Measurements from ENCODE around the gene WIPI1. TPM values are rescaled to one million over a fixed set of nuclear protein-coding genes. Genes with fewer than 3 reads are reported as not detected.

The WIPI1 gene
- total and polyA plus RNA-seq, 2 of the 13 experiments (the other 11 are each of a cell fraction or from before 2014, with no cell fraction given), result 29.4 to 141 TPM

DNA sequence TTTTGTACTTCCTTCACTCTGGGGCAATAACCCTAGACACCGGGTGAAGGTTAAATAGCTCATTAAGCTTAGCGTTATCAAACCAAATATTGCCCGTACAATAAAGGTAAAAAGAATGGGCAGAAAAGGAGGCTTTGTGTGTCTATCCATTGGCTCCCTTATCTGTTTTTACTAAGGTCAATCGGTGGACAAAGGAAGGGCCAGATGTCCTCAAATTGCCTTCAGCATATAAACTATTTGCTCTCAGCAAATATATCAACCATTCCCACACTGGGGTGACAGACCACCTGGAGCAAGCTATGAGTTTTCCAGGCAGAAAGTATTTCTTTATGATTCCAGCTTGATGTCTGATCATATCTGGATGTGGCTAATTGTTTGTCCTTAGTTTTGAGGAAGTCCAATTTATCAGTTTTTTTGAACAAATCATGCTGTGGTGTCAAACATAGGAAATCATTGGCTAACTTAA is 25.3 kb upstream of the WIPI1 start (continued):
- TF ChIP-seq TAF1 (CRISPR knock-in tag; IDR thresholded peaks at IDR 0.05) (no peak), U2AF2 (IDR thresholded peaks at IDR 0.05; ENCODE audit: low read depth, low read length) (no peak), ZNF17 (CRISPR knock-in tag; IDR thresholded peaks at IDR 0.05) (no peak), ZNF451 (CRISPR knock-in tag; IDR thresholded peaks at IDR 0.05) (no peak), ZFP82 (CRISPR knock-in tag; IDR thresholded peaks at IDR 0.05; ENCODE audit: borderline replicate concordance) (no peak), ZBTB20 (CRISPR knock-in tag; IDR thresholded peaks at IDR 0.05; ENCODE audit: borderline replicate concordance, low read depth) (no peak), ZNF207 (IDR thresholded peaks at IDR 0.05; ENCODE audit: borderline replicate concordance) (no peak), ZFYVE20 (CRISPR knock-in tag; IDR thresholded peaks at IDR 0.05; ENCODE audit: borderline replicate concordance, low read depth) (no peak), JUND (CRISPR knock-in tag; IDR thresholded peaks at IDR 0.05) (no peak), EZH2 (conservative IDR thresholded peaks at IDR 0.05; ENCODE audit: low read depth, low read length) (no peak), GPN1 (CRISPR knock-in tag; IDR thresholded peaks at IDR 0.05; ENCODE audit: borderline replicate concordance) (no peak), JUN (CRISPR knock-in tag; IDR thresholded peaks at IDR 0.05) (no peak), ZNF121 (CRISPR knock-in tag; IDR thresholded peaks at IDR 0.05) (no peak), ZNF766 (CRISPR knock-in tag; IDR thresholded peaks at IDR 0.05; ENCODE audit: borderline replicate concordance) (no peak), ZSCAN12 (CRISPR knock-in tag; IDR thresholded peaks at IDR 0.05) (no peak), ATM (IDR thresholded peaks at IDR 0.05; ENCODE audit: borderline replicate concordance) (no peak), HOXA3 (CRISPR knock-in tag; IDR thresholded peaks at IDR 0.05) (no peak; the same call in 1 of the 2 replicates), SP140L (CRISPR knock-in tag; IDR thresholded peaks at IDR 0.05; ENCODE audit: borderline replicate concordance) (peak; percentile 69; the same call in 1 of the 2 replicates), PAWR (CRISPR knock-in tag; IDR thresholded peaks at IDR 0.05; ENCODE audit: borderline replicate concordance) (no peak), RNF2 (conservative IDR thresholded peaks at IDR 0.05; ENCODE audit: low read depth) (no peak), ZNF839 (CRISPR knock-in tag; IDR thresholded peaks at IDR 0.05; ENCODE audit: borderline replicate concordance) (no peak), ATF7-NPFF (CRISPR knock-in tag; IDR thresholded peaks at IDR 0.05; ENCODE audit: low read depth) (no peak), RAD21 (CRISPR knock-in tag; IDR thresholded peaks at IDR 0.05) (no peak), ZNF660 (CRISPR knock-in tag; IDR thresholded peaks at IDR 0.05; ENCODE audit: borderline replicate concordance, low read depth) (no peak)
- TF ChIP-seq, protein P1, sequence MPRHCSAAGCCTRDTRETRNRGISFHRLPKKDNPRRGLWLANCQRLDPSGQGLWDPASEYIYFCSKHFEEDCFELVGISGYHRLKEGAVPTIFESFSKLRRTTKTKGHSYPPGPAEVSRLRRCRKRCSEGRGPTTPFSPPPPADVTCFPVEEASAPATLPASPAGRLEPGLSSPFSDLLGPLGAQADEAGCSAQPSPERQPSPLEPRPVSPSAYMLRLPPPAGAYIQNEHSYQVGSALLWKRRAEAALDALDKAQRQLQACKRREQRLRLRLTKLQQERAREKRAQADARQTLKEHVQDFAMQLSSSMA (CRISPR knock-in tag; IDR thresholded peaks at IDR 0.05), result no peak
- TF ChIP-seq, protein P2, sequence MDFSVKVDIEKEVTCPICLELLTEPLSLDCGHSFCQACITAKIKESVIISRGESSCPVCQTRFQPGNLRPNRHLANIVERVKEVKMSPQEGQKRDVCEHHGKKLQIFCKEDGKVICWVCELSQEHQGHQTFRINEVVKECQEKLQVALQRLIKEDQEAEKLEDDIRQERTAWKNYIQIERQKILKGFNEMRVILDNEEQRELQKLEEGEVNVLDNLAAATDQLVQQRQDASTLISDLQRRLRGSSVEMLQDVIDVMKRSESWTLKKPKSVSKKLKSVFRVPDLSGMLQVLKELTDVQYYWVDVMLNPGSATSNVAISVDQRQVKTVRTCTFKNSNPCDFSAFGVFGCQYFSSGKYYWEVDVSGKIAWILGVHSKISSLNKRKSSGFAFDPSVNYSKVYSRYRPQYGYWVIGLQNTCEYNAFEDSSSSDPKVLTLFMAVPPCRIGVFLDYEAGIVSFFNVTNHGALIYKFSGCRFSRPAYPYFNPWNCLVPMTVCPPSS (IDR thresholded peaks at IDR 0.05), result no peak
- TF ChIP-seq, protein P3, sequence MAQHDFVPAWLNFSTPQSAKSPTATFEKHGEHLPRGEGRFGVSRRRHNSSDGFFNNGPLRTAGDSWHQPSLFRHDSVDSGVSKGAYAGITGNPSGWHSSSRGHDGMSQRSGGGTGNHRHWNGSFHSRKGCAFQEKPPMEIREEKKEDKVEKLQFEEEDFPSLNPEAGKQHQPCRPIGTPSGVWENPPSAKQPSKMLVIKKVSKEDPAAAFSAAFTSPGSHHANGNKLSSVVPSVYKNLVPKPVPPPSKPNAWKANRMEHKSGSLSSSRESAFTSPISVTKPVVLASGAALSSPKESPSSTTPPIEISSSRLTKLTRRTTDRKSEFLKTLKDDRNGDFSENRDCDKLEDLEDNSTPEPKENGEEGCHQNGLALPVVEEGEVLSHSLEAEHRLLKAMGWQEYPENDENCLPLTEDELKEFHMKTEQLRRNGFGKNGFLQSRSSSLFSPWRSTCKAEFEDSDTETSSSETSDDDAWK (CRISPR knock-in tag; IDR thresholded peaks at IDR 0.05), result no peak
- TF ChIP-seq, protein P4, sequence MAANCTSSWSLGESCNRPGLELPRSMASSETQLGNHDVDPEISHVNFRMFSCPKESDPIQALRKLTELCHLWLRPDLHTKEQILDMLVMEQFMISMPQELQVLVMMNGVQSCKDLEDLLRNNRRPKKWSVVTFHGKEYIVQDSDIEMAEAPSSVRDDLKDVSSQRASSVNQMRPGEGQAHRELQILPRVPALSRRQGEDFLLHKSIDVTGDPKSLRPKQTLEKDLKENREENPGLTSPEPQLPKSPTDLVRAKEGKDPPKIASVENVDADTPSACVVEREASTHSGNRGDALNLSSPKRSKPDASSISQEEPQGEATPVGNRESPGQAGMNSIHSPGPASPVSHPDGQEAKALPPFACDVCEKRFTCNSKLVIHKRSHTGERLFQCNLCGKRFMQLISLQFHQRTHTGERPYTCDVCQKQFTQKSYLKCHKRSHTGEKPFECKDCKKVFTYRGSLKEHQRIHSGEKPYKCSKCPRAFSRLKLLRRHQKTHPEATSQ (CRISPR knock-in tag; IDR thresholded peaks at IDR 0.05; ENCODE audit: borderline replicate concordance), result no peak

All from HepG2 (cell line).